Smooth muscle cell of the brain vasculature (primary cell): ENCODE data around the gene KLF15.

Experiments used
- DNase-seq: peaks from one replicate; pipeline ENCODE4 v3.0.0-alpha.2; 2012; ENCODE audit warnings: low read depth, low spot score

Gene KLF15

DNA sequence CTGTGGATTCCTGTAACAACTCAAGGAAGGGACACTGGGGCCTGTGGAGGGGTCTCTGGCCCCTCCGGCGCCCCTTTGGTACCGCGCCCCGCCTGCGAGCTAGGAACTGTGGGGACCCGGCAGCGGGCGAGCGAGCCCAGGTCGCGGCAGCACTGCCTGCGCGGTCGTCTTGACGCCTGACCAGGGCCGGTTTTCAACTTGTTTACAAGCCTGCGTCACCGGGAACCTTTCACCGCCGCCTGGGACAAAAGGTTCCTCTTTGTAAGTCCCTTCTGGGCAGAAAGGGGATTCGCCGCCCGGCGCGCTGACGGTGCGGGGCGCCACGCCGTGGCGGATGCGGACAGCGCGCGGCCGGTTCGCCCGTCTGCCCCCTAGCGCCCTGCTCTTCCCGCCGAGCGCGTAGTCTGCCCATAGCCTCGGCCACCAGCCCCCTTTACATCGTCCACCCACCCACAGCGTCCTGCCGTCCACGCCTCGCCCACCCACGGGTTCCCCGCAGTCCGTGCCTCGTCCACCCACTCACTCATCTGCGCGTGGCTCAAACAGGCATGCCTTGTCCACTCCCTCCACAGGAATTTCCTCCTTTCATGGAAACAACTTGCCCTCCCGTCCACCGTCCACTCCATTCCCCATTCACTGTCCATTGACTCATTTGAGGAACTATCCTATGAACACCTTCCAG is 32.0 kb upstream of the KLF15 start:
- DNase-seq, result peak; percentile 37

DNA sequence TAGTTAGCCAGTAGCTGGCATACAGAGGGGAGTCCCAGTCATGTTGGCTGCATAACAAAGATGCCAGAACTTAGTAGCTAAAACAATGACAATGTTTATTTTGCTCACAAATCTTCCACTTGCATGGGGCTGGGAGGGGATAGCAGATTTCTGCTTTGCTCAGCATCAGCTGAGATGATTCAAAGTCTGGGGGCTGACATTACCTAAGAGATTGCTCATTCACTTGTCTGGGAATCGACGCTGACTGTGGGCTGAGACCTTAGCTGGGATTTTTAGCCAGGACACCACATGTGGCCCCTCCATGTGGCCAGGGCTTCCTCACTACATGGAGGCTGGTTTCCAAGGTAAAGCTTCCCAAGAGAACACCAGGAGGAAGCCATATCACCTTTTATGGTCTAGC is 24.8 kb upstream of the KLF15 start:
- DNase-seq, result no peak

DNA sequence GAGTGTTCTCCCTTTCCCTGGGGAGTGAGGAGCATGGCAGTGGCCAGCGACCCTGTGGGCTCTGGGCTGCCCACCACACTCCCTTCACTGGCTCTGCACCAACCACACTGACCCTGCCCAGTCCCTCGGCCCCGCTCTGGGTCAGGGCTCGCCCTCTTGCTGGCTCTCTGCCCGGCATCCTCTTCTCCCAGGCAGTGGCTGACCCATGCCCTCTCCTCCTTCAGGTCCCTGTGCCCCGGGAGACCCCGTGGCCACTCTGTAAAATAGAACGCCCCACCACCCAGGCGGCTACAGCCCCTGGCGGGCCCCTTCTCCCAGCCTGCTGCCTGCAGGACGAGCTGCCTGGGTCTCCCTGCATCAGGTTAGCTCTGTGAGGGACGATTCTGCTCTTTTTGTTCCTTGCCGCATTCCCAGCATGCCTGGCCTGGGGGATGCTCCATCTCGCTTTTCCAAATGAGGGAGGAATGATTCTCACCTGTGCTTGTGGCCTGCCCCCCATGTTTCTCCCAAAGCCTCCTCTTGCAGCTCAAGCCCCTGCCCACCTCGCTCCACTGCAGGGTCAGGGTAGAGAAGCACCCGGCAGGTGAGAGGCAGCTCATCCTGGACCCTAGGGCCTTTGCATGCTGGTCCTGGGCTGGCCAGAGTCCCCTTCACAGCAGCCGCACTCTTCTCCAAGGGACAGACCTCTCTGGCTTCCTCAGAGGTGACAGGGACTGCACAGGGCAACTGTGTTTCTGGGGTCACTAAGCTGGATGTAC is 23.0 kb upstream of the KLF15 start:
- DNase-seq, result no peak

DNA sequence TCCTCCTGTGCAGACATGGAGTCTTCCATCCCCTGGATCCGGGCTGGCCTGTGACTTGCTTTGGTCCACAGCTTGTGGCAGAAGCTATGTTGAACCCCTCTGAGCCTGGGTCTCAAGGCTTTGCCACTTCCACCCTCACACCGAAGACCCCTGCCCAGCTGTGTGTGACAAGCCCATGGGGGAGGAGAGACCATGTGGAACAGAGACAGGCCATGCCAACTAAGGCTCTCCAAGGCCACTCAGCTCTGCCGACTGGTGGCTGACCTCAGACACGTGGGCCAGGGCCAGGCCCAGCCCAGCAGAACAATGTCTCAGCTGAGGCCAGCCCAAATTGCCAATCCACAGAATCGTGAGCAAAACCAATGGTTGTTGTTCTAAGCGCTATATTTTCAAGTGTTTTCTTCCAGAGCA is 21.1 kb upstream of the KLF15 start:
- no peak for DNase-seq

DNA sequence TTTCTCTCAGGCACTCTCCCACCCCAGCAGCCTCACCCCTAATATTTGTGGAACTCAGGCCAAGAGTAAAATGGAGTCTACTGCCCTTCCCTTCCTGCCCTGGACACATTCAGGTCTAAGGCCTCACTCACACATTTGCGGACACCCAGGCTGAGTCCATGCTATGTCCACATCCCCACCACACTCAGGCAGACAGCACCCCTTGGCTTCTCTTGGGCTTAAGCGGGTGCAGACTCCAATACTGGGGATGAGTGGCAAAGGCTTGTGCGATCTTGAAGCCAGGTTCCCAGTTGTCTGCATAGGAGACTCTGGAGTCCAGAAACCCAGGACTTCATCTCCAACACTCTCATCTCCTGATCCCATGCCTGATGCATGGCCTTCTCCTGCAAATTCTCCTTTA is 20.0 kb upstream of the KLF15 start:
- no peak for DNase-seq

DNA sequence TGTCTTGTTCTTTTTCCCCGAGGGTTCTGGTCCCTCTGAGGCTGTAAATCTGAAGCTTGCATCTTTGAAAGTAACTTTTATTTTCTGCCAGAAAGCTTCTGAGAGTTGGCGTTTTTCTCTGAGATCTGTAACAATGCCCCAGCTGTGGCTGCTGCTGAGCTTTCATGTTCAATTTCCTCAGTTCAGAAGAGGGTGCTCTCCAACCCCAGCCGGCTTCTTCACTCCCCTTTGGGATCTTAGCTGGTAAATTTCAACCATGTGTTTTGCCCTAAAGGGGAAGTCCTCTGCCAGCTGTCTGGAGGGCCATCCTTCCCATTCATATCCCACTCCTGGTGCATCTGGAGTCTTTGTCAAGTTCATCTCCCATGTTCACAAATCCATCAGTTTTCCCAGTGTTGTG is 19.2 kb upstream of the KLF15 start:
- no peak for DNase-seq

DNA sequence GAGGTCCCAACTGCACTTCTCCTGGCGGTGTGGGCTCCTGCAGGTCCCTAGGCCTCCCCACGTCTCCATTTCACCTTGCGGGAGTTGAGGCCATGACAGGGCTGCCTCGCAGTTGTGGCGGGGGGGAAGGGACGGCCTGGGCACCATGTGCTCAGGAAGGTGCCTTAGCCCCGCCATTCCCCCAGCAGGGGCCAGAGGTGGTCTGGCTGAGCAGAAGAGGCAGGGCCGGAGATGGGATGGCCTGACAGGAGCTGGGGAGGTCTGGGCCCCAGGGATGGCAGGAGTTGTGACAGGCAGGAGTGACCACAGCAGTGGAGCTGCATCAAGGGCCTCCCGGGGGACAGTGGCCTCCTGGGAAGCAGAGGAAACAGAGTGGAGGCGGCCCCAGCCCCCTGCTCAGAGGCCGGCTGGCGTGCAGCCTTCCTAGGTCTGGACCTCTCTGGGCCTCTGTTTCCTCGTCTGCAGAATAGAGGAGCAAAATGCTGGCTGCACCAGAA is 18.7 kb upstream of the KLF15 start:
- no peak for DNase-seq

DNA sequence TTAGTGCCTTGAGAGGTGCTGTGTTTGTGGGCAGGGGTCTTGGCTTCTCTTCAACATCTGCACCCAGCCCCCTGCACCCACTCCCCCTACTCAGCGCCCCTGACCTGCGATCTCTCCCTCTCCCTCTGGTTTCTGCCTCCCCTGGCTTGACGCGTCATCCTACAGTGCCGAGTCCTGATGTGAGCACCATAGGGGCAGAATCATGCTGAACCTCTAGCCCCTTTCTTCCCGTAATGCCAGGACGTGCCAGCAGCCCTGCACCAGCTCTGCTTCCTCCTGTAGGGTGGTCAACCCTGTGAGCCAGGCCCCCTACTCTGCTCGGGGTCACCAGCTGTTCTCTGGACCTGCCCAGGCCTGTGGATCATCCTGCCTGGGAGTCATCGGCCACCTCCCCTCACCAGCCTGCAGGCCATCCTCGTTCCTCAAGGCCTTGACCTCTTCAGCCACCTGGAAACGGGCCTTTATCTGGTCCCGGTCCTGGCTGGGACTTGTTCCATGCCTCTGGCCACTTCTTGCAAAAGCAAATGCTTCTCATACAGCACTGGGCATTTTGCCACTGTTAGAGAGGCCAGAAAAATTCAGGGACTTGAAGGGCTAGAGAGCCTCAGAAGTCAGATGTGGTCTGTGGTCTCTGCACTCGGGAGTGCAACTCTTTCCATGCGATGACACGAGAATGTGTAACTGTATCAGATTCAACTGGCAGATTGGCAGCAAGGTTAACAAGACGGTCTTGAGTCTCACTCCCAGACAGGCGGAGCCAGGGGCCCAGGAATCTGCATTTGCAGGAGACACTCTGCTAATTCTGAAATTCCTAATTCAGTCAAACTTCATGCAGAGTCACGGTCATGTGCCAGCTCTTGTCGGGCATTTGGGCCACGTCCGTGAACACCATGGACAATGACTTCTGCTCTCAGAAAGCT is 16.7 kb upstream of the KLF15 start:
- DNase-seq, result no peak

DNA sequence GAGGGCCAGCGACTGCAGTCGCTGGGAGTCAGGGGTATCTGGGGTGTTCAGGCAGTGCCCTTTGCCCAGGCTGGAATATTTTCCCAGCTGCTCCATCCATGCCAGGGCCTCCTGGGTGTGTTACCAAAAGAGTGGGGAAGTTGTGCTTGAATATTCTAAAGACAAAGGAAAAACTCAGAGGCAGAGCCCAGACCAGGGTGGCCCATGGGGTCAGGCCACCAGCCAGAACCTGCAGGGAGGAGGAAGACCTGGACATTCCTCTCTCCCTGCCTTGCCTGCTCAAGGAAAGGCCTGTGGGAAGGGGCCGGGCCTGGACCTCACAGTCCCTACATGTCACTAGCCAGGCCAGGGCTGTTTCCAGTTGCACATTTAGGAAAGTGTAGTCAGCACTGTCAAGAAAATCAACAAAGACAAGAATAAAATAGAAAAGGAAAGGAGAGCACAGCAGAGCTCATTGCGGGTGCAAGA is 16.0 kb upstream of the KLF15 start:
- no peak for DNase-seq

DNA sequence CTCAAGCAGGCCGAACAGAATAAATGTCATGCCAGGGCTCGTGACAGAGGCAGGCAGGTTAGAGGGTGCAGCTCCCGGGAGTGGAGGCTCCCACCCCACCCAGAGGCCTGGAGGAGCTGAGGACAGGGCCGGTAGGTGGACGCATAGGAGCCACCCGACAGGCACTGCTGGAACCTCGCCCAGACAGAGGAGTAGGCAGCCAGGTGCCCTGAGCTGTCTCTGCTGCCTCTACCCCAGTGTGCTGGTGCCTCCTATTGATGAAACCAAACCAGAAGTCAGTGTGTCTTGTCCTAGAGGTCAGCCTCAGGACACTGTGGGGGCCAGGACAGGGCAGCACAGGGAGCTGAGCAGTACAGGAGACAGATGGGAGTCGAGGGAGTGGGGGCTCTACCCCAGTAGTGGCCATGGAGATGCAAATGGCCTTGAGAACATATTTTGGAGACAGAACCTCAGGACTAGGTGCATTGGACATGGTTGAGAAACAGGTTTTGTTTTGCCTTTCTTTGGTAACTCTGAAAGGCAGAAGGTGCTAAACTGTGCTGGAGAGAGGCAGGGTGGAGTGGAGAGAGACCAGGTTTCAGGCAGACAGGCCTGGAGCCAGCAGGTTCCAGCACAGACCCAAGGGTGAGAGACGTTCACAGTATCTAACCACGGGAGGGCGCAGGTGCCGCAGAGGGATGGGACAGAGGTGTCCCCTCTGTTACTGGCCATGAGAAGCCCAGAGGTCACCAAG is 15.4 kb upstream of the KLF15 start:
- no peak for DNase-seq

DNA sequence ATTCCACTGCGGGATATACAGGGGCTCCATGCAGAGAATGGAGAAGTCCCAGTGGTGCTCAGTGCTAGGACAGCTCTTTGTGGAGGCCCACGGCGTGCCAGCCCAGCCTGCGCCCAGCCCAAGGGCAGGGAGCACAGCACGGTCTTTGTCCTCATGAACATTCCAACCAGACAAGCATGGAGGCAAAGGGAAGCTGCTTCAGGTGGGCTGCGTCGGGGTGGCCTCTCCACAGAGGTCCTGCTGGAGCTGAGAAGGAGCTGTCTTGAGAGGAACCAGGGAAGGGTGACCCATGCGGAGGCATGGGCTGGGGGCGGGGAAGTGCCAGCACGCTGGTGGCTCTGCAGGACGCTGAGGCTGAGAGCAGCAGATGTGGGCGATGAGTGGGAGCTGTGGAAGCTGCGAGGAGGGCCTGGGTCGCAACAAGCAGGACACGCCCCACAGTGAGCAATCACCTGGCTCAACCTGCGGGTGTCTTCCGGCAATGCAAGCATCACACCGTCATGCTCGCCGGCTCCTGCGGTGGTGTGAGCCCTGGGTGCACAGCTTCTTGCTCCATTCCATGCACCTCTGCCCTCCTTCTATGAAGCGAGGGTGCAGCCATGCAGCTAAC is 14.0 kb upstream of the KLF15 start:
- no peak for DNase-seq

DNA sequence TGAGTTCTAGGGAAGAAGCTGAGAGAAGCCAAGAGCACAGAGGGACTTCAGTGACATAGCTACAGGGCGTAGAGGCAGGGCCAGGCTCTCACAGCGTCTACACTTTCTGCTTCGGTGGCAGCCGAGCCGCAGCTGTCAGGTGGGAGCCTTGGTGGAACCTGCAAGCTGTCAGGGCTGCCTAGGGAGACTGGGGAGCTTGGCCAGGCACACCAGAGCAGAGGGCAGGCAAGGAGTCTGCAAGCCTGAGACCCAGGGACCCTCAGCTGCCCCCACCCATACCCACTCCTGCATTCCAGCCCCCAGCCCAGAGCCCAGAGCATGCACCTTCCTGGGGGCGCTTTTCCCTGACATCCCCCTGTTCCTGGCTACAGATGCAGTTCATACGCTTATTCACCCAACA is 13.4 kb upstream of the KLF15 start:
- no peak for DNase-seq

DNA sequence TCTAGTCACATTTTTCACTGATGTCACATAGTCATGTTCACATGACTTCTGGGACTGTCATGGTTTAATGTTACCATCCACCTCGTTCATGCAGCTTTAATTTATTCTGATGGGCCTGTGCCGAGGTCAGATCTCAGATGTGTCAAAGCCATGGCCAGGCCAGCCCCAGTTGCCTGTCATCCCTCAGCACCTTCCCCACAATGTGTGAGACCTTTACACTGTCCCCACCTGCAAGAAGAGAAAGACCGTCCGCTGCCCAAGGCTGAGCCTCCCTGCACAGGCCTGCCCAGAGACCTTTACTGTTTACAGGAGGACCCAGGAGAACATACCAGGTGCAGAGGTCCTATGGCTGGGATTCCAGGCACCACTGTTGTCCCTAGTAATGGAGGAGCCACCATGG is 12.8 kb upstream of the KLF15 start:
- DNase-seq, result no peak

DNA sequence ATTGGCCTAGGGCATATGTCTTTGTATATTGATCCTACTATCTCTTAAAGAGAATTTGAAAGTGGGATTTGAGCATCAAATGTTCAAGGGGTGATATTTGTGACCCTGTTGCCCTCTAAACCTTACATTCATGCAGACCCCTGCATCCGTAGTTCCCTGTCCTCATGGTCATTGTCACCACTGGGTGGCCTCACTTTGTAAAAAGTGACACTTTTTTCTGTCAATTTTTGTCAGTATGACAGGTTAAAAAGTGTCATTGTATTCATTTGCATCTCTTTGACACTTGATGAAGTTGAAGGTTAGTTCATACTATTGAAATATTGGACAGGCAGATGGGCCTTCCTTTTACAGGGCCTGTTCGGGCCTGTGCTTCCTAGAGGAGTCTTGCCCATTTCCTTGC is 12.3 kb upstream of the KLF15 start:
- no peak for DNase-seq

DNA sequence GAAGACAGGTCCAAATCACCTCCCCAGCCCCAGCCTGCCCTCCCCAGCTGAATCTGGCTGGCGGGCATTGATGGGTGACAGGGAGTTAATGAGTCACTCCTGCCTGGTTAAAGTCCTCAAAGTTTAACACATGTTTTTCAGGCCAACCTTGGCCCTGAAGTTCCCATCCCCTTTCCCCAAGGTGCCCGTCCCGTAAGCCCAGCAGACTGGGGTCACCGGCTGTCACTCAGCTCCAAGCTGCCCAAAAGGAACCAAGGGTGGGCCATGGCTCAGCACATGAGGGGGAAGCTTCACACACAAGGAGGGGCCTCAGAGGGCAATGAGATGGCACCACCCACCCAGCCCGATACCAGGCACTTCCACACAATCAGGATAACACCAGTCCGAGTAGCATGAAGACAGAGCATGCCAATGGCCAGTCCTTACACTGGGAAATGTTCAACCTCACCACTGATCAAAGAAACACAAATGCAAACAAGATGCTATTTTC is 10.2 kb upstream of the KLF15 start:
- no peak for DNase-seq

DNA sequence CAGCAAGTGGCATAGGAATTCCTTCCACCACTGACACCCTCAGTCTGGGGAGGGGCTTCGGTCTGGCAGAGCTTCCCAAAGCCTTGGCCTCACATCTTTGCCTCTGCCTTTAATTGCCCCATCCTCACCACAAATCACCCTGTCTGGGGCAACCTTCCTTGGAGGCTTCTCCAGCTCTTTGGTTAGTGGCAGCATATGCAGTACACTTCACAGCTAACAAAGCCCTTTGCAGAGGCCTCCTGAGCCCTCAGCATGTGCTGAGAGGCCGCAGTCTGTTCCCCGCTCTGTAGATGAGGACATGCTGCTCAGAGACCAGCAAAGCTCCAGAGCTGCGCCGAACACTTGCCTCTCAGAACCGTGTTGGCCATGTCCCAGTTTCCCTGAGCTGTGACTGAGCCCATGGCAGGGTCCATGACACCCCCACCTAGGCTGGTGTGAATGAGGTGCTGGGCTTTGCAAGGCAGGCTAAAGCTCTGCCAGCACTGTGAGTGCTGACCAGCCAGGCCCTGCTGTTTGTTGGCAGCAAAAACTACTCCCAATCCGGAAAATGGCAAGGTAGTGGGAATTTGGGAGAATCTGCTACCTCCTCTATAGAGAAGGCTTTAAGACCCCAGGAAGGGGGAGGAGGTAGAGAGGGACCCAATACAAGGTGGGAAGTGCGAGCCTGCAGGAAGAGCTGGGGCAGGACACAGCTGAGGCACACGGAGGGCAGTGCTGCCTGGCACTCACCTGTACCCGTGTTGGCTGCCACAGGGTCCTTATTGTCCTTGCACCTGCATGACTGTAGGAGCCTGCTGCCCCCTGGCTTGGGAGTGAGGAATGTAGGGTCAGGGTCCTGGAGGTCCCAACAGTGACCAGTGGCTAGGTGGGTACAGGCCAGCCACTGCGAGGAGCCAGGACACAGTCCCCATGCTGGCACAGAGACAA is 8.4 kb upstream of the KLF15 start:
- no peak for DNase-seq

DNA sequence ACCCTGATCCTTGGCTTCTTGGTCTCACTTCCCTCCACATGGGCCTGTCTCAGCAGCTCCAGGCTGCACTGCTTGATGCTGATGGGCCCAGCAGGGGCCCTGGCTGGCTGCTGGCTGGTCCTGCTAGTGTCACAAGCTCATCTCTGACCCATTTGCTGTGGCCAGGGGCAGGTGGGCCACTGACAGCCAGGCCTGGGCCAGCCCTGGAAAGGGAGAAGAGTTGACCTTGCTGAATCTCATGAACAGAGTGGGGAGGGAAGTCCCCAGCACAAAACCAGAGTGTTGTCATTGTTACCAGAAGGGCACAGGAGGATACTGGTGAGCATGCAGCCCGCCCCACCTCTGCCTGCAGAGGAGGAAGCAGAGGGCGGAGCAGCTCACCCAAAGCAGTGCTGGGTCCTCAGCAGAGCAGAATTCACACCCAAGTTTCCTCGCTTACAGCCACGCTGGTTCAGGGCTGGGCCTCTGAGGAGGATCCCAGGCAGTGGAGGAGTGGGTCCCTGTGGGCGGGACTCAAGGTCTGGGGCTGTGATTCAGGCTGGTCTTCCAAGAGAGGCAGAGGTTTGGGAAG is 7.6 kb upstream of the KLF15 start:
- DNase-seq, result no peak

DNA sequence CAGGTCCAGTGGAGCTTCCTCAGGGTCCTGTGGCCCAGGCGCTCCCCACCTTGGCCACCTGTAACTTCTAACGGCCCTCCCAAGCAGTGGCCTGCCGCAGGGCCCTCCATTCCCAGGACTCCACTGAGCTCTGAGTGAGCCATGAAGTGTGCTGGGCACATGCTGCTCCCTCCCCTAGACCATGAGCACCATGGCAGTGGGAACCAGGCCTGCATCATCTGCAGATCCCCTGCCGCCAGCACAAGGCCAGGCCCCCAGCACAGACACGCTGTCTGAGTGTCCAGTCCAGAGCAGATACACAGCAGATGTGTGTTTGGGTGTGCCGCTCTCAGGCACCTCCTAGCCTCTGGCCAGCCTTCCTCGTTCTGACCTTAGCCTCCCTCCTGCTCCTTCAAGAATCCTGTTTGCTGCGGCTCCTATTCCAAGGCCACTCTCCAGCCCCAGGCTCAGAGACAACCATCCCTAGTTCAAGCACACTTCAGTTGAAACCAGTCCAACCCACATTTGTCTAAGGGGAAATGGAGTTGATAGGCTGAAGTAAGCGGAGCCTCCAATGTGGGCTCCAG is 7.0 kb upstream of the KLF15 start:
- DNase-seq, result no peak

DNA sequence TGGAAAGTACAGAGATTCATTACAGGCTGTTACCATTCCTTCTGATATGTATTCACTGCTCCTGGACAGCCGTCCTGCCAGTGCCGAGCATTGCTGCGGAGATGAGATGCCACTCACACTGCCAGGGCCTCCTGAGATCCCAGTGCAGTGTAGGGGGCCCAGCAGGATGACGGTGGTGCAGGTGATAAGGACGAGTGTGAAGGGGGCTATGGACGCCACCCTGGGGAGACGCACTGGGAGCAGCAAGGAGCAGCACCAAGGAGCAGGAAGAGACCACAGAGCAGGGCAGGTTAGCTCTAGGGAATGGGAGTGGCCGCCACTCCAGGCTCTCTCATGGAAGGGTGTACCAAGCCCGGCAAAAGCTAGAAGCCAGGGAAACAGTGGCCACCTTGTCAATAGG is 4.0 kb upstream of the KLF15 start:
- no peak for DNase-seq
